DOHH2 (cell line): ENCODE measurements around the gene TMEM273.

Experiments used
- H3F3A ChIP-seq: fragments of 200-600 bp; sonication (generic), shearing (Covaris generic); 2 replicates; pipeline ENCODE4 v1.6.0; 2016; ENCODE audit warnings: antibody characterized with exemption, mild to moderate bottlenecking; ENCODE audit not compliant: control insufficient read depth, insufficient read depth
- H3K27ac ChIP-seq: fragments of 200-600 bp; sonication (generic); 2 replicates; pipeline ENCODE4 v1.5.1; 2014; ENCODE audit warnings: low read depth, mild to moderate bottlenecking, low read length, moderate library complexity
- H3K27me3 ChIP-seq: fragments of 200-600 bp; sonication (generic); 2 replicates; pipeline ENCODE4 v1.6.1; 2014; ENCODE audit warnings: mild to moderate bottlenecking, low read length, mixed read lengths; ENCODE audit not compliant: control insufficient read depth
- H3K36me3 ChIP-seq: fragments of 200-600 bp; sonication (generic); 2 replicates; pipeline ENCODE4 v1.6.1; 2014; ENCODE audit warnings: mild to moderate bottlenecking, low read length, moderate library complexity, mixed read lengths; ENCODE audit not compliant: control insufficient read depth
- H3K4me1 ChIP-seq: fragments of 200-600 bp; sonication (generic); 2 replicates; pipeline ENCODE4 v1.6.1; 2014; ENCODE audit warnings: mild to moderate bottlenecking, low read length, mixed read lengths; ENCODE audit not compliant: control insufficient read depth
- H3K4me2 ChIP-seq: fragments of 200-600 bp; sonication (generic); 2 replicates; pipeline ENCODE4 v1.6.0; 2014; ENCODE audit warnings: mild to moderate bottlenecking, low read length, moderate library complexity
- H3K4me3 ChIP-seq: fragments of 200-600 bp; sonication (generic); 2 replicates; pipeline ENCODE4 v1.5.1; 2014; ENCODE audit warnings: mild to moderate bottlenecking, low read length, mixed read lengths
- H3K79me2 ChIP-seq: fragments of 200-600 bp; sonication (generic); 2 replicates; pipeline ENCODE4 v1.6.1; 2014; ENCODE audit warnings: mild to moderate bottlenecking, low read length, mixed read lengths; ENCODE audit not compliant: control insufficient read depth
- H3K9me2 ChIP-seq: fragments of 200-600 bp; sonication (generic); replicated peaks from 2 replicates; pipeline ENCODE4 v1.6.1; 2014; ENCODE audit warnings: mild to moderate bottlenecking, low read length, mixed read lengths; ENCODE audit not compliant: control insufficient read depth
- H3K9me3 ChIP-seq: fragments of 200-600 bp; sonication (generic); 2 replicates; pipeline ENCODE4 v1.6.1; 2014; ENCODE audit warnings: antibody characterized with exemption, low read length, mixed read lengths; ENCODE audit not compliant: control insufficient read depth, insufficient read depth
- H4K20me1 ChIP-seq: fragments of 200-600 bp; sonication (generic); 2 replicates; pipeline ENCODE4 v1.6.0; 2014; ENCODE audit warnings: low read depth, mild to moderate bottlenecking, antibody characterized with exemption, low read length, moderate library complexity; ENCODE audit not compliant: control insufficient read depth, insufficient read depth
- EZH2phosphoT487 ChIP-seq: fragments of 200-600 bp; sonication (generic); IDR thresholded peaks from 2 replicates; pipeline ENCODE4 v1.6.1; 2017; ENCODE audit warnings: borderline replicate concordance, mild to moderate bottlenecking, antibody characterized with exemption, low read length, moderate library complexity, mixed read lengths
- TF ChIP-seq, protein P1 (sequence below): fragments of 200-600 bp; sonication (generic); IDR thresholded peaks from one replicate; pipeline ENCODE4 v1.5.1; 2014; ENCODE audit warnings: antibody characterized with exemption, mild to moderate bottlenecking, low read depth, low read length; ENCODE audit not compliant: poor library complexity, severe bottlenecking

The TMEM273 gene

GRCh38 chr10:49106451-49106850, 81.7 kb downstream of the TMEM273 start:
- H3K4me1 ChIP-seq, result no peaks in the 10 kb centered on the region
- no peaks in the 10 kb centered on the region for H4K20me1 ChIP-seq
- H3K4me2 ChIP-seq, result no peak overlapping the region
- no peaks in the 10 kb centered on the region for H3K36me3 ChIP-seq
- H3F3A ChIP-seq, result no peaks in the 10 kb centered on the region
- no peaks in the 10 kb centered on the region; the same call in 1 of the 2 replicates for H3K27me3 ChIP-seq
- H3K4me3 ChIP-seq, result no peak overlapping the region
- no peaks in the 10 kb centered on the region for H3K9me3 ChIP-seq
- H3K27ac ChIP-seq, result no peak overlapping the region
- no peaks in the 10 kb centered on the region for H3K9me2 ChIP-seq
- TF ChIP-seq EZH2phosphoT487, result no peak
- TF ChIP-seq, protein P1, sequence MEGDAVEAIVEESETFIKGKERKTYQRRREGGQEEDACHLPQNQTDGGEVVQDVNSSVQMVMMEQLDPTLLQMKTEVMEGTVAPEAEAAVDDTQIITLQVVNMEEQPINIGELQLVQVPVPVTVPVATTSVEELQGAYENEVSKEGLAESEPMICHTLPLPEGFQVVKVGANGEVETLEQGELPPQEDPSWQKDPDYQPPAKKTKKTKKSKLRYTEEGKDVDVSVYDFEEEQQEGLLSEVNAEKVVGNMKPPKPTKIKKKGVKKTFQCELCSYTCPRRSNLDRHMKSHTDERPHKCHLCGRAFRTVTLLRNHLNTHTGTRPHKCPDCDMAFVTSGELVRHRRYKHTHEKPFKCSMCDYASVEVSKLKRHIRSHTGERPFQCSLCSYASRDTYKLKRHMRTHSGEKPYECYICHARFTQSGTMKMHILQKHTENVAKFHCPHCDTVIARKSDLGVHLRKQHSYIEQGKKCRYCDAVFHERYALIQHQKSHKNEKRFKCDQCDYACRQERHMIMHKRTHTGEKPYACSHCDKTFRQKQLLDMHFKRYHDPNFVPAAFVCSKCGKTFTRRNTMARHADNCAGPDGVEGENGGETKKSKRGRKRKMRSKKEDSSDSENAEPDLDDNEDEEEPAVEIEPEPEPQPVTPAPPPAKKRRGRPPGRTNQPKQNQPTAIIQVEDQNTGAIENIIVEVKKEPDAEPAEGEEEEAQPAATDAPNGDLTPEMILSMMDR, result no peak
- no peaks in the 10 kb centered on the region for H3K79me2 ChIP-seq

DNA sequence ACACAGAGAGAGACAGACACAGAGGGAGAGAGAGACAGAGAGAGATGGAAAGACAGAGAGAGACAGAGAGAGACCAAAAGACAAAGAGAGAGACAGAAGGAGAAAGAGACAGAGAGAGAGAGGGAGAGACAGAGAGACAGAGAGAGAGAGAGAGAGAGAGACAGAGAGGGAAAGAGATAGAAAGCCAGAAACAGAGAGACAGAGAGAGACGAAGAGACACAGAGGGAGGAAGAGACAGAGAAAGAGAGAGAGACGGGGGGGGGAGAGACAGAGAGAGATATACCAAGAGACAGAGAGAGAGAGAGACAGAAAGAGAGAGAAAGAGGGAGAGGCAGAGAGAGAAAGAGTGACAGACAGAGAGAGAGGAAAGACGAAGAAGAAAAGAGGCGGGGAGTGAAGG, 83.1 kb downstream of the TMEM273 start:
- H3K27ac ChIP-seq, result no peak overlapping the region
- TF ChIP-seq EZH2phosphoT487, result no peak
- TF ChIP-seq, protein P1, result no peak
- H3K9me3 ChIP-seq, result no peaks in the 10 kb centered on the region
- no peaks in the 10 kb centered on the region for H3K79me2 ChIP-seq
- no peaks in the 10 kb centered on the region for H3K4me1 ChIP-seq
- H3K27me3 ChIP-seq, result no peaks in the 10 kb centered on the region; the same call in 1 of the 2 replicates
- no peaks in the 10 kb centered on the region for H4K20me1 ChIP-seq
- H3K4me2 ChIP-seq, result no peak overlapping the region
- H3F3A ChIP-seq, result no peaks in the 10 kb centered on the region
- H3K9me2 ChIP-seq, result no peaks in the 10 kb centered on the region
- H3K4me3 ChIP-seq, result no peak overlapping the region
- H3K36me3 ChIP-seq, result no peaks in the 10 kb centered on the region
